Ishikawa (cell line): ENCODE results near the gene CCL11.

ENCODE experiments used
- RAD21 ChIP-seq: IDR thresholded peaks from 2 replicates; pipeline ENCODE4 v1.6.1; 2012; ENCODE audit warnings: low read depth
- TAF1 ChIP-seq: IDR thresholded peaks from 2 replicates; pipeline ENCODE4 v1.6.1; 2012; ENCODE audit warnings: low read depth, mild to moderate bottlenecking
- YY1 ChIP-seq: IDR thresholded peaks from 2 replicates; pipeline ENCODE4 v1.6.1; 2012; ENCODE audit warnings: low read depth

GRCh38 chr17:34302636-34303035 is 17.1 kb downstream of the CCL11 start:
- TF ChIP-seq RAD21: no peak
- no peak for TF ChIP-seq TAF1
- TF ChIP-seq YY1: no peak
